OCI-M1 (cell line): ENCODE results near the gene WDR18.
"Not testable (repeated sequence)": the region's sequence is repeated elsewhere in the genome, so short reads cannot be mapped to it uniquely, and the experiment has no call there.

Experiments
- DNase-seq: peaks from one replicate; lab custom pipeline; 2025; lab: John Stamatoyannopoulos, UW

The WDR18 gene

DNA sequence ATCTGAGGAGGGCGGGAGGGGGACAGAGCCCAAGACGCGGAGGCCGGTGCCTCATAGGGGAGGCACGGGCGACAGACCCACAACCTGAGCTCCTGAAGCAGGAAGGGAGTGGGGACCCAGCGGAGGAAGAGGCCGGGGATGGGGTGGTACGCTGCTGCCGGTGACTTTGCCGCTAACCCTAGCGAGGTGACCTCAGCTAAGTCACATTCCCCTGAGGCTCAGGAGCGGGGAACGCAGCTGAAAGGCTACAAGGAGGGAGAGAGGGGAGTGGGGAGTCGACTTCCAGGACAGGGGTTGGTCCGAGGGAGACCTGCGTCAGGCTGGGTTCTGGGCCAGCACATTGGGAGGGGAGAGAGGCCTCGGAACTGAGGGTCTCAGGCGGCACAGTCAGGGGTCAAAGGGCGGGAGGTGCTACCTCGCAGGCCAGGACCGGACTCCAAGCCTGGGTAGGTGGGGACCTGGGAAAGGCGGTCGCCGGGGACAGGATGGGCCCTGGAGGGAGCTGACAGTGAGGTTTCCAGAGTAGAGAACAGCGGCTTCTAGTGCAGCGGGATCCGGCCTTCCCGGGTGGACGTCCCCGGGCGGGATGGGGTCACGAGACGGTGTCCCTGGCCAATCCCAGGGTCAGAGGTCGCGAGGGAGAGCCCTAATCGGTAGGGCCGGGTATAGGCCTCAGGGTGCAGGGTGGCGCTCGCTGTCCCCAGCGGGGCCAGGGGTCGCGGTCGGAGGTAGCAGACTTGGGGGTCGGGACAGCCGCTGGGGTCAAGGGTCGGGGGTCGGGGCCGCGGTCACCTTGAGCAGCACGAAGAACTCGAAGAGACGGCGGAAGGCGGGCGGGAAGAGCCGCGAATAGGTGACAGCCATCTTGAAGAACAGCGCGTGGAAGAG lies 36.1 kb downstream of the WDR18 start:
- DNase-seq = no peak

GRCh38 chr19:1020868-1021425 lies 36.8 kb downstream of the WDR18 start, which contains the start of gene TMEM259:
Gene TMEM259 (minus strand): TSS chr19:1021123. CDS start chr19:1020996, 127 bp downstream.
- peak; percentile 94 for DNase-seq

GRCh38 chr19:1023883-1024188 lies 39.7 kb downstream of the WDR18 start:
- not testable (repeated sequence) for DNase-seq

GRCh38 chr19:1025080-1025479 lies 40.9 kb downstream of the WDR18 start:
- not testable (repeated sequence) for DNase-seq

DNA sequence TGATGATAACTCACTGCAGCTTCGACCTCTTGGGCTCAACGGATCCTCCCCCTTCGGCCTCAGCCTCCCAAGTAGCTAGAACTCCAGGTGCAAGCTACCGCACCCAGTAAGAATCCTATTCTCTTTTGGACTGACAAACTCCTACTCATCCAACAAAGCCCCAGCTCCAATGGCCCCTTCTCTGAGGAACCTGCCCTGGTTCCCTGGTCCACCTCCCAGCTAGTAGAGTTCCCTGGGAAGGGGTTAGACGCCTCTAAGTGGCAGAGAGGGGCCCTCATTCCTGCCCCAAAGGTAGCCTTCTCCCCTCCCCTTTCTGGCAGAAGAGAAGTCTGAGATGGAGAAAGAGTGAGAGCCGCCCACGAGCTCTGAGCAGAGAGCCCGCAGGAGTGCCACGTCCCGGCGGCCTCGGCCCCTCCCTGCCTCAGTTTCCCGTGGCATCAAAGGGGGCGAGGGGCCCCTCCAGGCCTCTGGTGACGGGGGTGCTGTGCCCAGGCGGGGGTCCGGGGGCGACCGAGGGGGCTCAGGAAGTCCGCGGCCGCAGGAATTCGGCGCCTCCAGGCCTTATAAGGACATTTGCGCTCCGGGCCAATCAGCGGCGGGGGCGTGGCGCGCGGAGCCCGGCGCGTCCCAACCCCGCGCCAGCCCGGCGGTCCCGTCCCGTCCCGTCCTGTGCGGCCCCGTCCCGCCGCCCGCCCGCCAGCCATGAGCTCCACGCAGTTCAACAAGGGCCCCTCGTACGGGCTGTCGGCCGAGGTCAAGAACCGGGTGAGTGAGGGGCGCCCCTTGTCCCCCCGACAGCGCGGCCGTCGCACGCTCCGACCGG lies 42.0 kb downstream of the WDR18 start, which contains the start of gene CNN2:
Gene CNN2 (plus strand): TSS at position 649 of the 823 bp plus-strand sequence. CDS start 54 bp downstream, at position 703.
- peak; percentile 72 for DNase-seq

- no peak for DNase-seq
Measured at GRCh38 chr19:1026783-1027649, 42.9 kb downstream of the WDR18 start.

DNA sequence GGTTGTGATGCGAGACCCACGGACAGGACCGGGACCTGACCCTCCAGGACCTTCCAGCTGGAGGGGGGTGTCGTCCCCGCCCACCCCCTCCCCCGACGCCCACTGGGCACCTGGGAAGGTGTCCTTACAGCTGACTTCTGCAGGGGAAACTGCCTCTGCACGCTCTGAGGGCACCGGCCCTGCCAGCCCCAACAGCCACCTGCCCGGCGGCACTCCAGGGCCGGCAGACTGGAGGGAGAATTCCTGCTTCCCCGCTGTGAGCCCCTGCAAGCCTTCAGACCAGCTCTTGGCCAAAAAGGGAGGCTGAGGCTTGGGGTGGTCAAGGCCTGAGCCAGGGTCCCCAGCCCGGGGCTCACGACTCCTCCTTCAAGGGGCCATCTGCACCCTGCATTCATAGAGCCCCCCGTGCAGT lies 43.5 kb downstream of the WDR18 start:
- DNase-seq = no peak

- no peak for DNase-seq
Measured at GRCh38 chr19:1028062-1028926, 44.1 kb downstream of the WDR18 start.

DNA sequence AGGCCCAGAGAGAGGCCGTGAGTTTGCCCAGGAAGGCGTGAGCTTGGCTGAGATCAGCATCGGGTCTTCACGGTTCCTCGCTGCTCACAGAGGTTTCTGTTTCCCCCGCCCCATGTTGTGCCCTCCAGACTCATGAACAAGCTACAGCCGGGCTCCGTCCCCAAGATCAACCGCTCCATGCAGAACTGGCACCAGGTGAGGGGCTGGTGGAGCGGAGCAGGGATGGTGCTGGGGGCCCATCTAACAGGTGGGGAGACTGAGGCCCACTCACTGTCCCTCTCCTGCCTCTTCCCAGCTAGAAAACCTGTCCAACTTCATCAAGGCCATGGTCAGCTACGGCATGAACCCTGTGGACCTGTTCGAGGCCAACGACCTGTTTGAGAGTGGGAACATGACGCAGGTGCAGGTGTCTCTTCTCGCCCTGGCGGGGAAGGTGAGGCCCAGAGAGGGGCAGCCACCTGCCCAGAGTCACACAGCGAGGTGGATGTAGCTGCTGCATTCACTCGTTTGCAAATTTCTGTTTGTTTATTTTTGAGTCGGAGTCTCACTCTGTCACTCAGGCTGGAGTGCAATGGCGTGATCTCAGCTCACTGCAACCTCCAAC lies 48.2 kb downstream of the WDR18 start:
- DNase-seq = no peak

DNA sequence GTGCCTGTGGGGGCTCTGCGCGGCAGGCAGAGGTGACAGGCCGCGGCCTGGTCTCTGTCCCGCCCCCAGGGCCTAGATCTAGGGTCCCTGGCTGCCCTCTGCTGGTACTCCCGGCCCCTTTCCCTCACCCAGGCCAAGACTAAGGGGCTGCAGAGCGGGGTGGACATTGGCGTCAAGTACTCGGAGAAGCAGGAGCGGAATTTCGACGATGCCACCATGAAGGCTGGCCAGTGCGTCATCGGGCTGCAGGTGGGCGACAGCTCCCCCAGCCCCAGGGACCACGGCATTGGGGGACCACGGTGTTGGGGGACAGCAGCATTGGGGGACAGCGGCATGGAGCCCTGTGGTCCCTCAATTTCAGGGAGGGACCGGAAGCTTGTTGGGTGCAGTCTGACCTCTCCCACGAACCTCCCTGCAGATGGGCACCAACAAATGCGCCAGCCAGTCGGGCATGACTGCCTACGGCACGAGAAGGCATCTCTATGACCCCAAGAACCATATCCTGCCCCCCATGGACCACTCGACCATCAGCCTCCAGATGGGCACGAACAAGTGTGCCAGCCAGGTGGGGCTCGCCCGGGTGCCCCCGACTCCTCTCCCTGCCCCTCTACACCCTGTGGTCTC lies 52.0 kb downstream of the WDR18 start:
- DNase-seq = no peak

- no peak for DNase-seq
Measured at GRCh38 chr19:1037621-1038064, 53.5 kb downstream of the WDR18 start.

DNA sequence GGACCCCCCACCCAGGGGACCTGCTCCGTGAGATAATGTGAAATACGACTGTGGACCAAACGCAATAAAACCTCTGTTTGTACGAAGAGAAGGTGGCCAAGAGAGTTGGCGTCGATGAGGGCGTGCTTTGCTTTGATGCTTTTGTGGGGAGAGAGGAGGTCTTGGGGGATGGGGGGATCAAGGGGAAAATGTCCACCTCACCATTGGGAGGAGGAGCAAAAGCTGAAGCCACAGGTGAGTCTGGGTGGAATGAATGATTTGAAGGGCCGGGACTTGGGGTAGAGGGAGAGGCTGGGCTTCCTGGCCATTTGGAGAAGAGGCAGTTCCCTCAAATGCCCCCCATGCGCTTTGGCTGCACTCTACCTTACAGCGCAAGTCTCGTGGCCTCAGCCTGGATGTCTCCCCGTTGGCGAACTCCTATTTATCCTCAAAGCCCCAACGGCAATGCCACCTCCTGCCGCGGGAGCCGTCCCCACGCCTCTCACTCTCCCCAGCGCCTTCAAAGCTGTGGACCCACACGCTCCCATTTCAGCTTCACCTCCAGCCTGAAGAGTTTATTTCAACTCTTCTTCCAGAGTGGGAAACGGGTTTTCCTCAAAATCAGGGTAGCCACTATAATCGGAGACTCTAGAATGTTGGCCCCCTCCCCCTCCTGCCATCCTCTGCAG lies 55.0 kb downstream of the WDR18 start:
- DNase-seq = no peak

GRCh38 chr19:1039646-1040475 lies 55.7 kb downstream of the WDR18 start, which contains the start of gene ABCA7:
Gene ABCA7 (plus strand): TSS chr19:1040107. CDS start chr19:1041362, 1,255 bp downstream.
- peak; percentile 96 for DNase-seq

DNA sequence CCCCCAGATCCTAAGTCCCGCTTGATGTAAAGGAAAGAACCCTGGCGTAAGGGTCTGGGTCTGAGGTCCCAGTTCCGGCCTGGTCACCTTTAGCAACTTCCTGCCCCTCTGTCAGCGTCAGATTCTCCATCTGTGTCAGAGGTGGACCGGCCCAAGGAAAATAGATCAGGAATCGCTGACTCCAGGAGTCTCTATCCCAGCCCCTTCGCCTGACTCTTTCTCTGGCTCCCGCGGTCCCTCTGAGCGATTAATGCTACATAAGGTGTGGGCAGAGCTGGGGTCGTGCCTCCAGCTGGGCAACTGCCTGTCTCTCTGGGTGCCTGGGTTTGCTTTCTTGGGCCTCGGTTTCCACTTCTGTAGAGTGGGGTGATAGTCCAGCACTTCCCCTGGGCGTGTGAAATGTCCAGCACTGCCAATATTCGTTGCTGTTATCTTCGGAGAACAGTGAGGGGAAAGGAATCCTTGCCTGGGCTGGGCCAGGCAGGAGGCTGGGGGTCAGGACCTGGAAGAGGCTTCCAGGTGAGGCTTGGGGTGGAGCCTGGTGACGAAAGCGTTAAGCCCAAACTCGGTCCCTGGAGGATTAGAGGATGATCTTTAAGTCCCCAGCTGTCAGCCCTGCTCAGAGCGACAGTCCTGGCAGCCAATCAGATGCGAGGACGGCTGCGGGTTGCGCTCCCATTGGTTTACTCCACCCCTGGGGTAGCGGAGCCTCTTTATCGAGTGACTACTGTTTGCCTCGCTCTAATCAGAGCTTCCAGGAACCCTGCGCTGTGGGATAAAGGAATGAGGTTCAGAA lies 56.5 kb downstream of the WDR18 start:
- DNase-seq = peak; percentile 92

GRCh38 chr19:1041272-1041834 lies 57.2 kb downstream of the WDR18 start:
- no peak for DNase-seq

DNA sequence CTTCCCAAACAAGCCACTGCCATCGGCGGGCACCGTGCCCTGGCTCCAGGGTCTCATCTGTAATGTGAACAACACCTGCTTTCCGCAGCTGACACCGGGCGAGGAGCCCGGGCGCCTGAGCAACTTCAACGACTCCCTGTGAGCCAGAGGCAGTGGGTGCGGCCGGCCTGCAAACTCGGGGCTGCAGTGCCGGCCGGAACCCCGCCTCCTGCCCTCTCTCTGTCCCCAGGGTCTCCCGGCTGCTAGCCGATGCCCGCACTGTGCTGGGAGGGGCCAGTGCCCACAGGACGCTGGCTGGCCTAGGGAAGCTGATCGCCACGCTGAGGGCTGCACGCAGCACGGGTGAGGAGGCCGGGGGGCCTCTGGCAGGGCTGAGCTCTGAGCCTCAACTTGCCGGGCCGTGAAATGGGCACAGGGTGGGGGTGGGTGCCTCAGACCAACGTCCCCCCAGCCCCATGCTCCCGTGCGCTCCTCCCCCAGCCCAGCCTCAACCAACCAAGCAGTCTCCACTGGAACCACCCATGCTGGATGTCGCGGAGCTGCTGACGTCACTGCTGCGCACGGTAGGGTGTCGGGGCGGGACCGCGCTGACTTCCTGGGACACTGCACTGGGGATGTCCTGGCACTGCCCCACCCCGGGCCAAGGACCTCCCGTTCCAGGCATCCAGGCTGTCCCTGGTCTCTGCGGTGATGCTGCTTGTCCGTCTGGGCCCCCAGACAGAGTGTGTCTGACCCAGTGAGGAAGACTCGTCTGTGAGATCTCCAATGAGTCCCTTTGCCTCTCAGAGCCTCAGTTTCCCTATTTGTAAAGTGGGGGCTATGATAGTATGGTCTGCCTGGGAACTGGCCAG lies 57.9 kb downstream of the WDR18 start:
- no peak for DNase-seq
